Left ventricle myocardium inferior (tissue), 1 donor: ENCODE data around the gene BTBD9. TPM values are rescaled to one million over a fixed set of nuclear protein-coding genes. Genes with fewer than 3 reads are reported as not detected.

Experiments used
- DNase-seq: peaks from one replicate; pipeline ENCODE4 v3.0.0-alpha.2; 2020
- H3K27ac ChIP-seq: fragments of 200-600 bp; replicated peaks from 2 replicates; pipeline ENCODE4 v1.8.0; 2021
- H3K27me3 ChIP-seq: fragments of 200-600 bp; 2 replicates; pipeline ENCODE4 v1.8.0; 2021; ENCODE audit warnings: low read depth
- H3K36me3 ChIP-seq: fragments of 200-600 bp; 2 replicates; pipeline ENCODE4 v1.8.0; 2021
- H3K4me1 ChIP-seq: fragments of 200-600 bp; 2 replicates; pipeline ENCODE4 v1.8.0; 2021
- H3K4me3 ChIP-seq: fragments of 200-600 bp; 2 replicates; pipeline ENCODE4 v1.8.0; 2021; ENCODE audit warnings: mild to moderate bottlenecking, moderate library complexity
- H3K9me3 ChIP-seq: fragments of 200-600 bp; replicated peaks from 2 replicates; pipeline ENCODE4 v1.8.0; 2021
- CTCF ChIP-seq: fragments of 200-600 bp; IDR thresholded peaks from 2 replicates; pipeline ENCODE4 v1.8.0; 2021; ENCODE audit warnings: antibody characterized with exemption, mild to moderate bottlenecking, borderline replicate concordance
- intact Hi-C: fragments of 100-400 bp; cut with micrococcal nuclease; formaldehyde crosslinking; loops from one replicate; pipeline ENCODE4 v1.11.0; 2022
- total RNA-seq: library from RNA; stranded (reverse); fragmentation: NEBNext Ultra II Directional; extraction: Animal tissue kit (Norgen Biotek cat#: 25700); gene quantifications from one replicate; pipeline ENCODE4 v1.2.1, GENCODE V29; 2021
- donor health status: DM: no; HTN: yes; CAD: no; lungs with severe emphysema.

Gene BTBD9
- total RNA-seq, 1 donor from 2014 or later, result 16.5 TPM

- intact Hi-C loops, result no loop called here
- H3K27ac ChIP-seq, result peak overlapping the region; percentile 71
- no peak for DNase-seq
- H3K4me3 ChIP-seq, result no peak overlapping the region
- H3K4me1 ChIP-seq, result peaks cover 26% of the 10 kb centered on the region
- no peaks in the 10 kb centered on the region for H3K9me3 ChIP-seq
- no peak for TF ChIP-seq CTCF
- H3K36me3 ChIP-seq, result no peaks in the 10 kb centered on the region
- no peaks in the 10 kb centered on the region for H3K27me3 ChIP-seq
These were observed 377.1 kb downstream of the BTBD9 start for GRCh38 chr6:38262609-38263008.

GRCh38 chr6:38262026-38262425 is 377.7 kb downstream of the BTBD9 start:
- H3K36me3 ChIP-seq, result no peaks in the 10 kb centered on the region
- intact Hi-C loops, result no loop called here
- H3K27me3 ChIP-seq, result no peaks in the 10 kb centered on the region
- peaks cover 26% of the 10 kb centered on the region for H3K4me1 ChIP-seq
- no peak for TF ChIP-seq CTCF
- H3K27ac ChIP-seq, result peak overlapping the region; percentile 71
- peak overlapping the region; percentile 12 for H3K4me3 ChIP-seq
- H3K9me3 ChIP-seq, result no peaks in the 10 kb centered on the region
- DNase-seq, result no peak

- intact Hi-C loops, result no loop called here
- Histone ChIP-seq H3K27ac (peak overlapping the region; percentile 71), H3K4me1 (peaks cover 26% of the 10 kb centered on the region), H3K4me3 (peak overlapping the region; percentile 12), H3K36me3 (peaks cover under 1% of the 10 kb centered on the region), H3K9me3 (no peaks in the 10 kb centered on the region), H3K27me3 (no peaks in the 10 kb centered on the region)
- DNase-seq, result no peak
- TF ChIP-seq CTCF, result no peak
These were observed 378.1 kb downstream of the BTBD9 start for GRCh38 chr6:38261626-38262025.

GRCh38 chr6:38259736-38260135 is 380.0 kb downstream of the BTBD9 start:
- intact Hi-C loops, result no loop called here
- H3K9me3 ChIP-seq, result peaks cover 3% of the 10 kb centered on the region
- TF ChIP-seq CTCF, result no peak
- H3K36me3 ChIP-seq, result peaks cover 18% of the 10 kb centered on the region
- no peak overlapping the region for H3K4me3 ChIP-seq
- no peak for DNase-seq
- H3K27me3 ChIP-seq, result no peaks in the 10 kb centered on the region
- H3K27ac ChIP-seq, result no peak overlapping the region
- H3K4me1 ChIP-seq, result peaks cover 26% of the 10 kb centered on the region

GRCh38 chr6:38248500-38249234 is 391.1 kb downstream of the BTBD9 start:
- no peak overlapping the region for H3K4me3 ChIP-seq
- no peak for TF ChIP-seq CTCF
- no peaks in the 10 kb centered on the region for H3K27me3 ChIP-seq
- intact Hi-C loops, result no loop called here
- peaks cover 12% of the 10 kb centered on the region for H3K4me1 ChIP-seq
- peaks cover under 1% of the 10 kb centered on the region for H3K36me3 ChIP-seq
- no peaks in the 10 kb centered on the region for H3K9me3 ChIP-seq
- no peak for DNase-seq
- no peak overlapping the region for H3K27ac ChIP-seq
